Measurements from ENCODE around the gene TCTN3.

DNA sequence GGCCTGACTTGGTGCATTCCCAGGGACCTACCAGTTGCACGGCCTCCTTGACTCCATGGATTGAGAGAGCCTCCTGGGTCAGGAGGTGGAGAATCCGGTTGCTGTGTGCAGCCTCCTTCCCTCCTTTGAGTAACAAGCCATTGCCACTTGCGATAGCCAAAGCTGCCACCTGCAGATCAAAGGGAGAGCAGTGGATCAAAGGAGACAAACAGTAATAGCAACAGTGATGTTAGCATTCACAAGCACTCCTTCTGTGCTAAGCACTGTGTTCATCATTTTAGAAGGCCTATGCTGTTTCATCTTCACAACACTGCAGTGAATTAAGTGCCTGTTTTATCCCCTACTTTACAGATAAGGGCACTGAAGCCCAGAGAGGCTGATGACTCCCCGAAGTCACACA, 77.3 kb downstream of the TCTN3 start:
- TF ChIP-seq ZNF274 (IDR thresholded peaks at IDR 0.05; ENCODE audit: low read depth, low read length) (no peak), SUZ12 (IDR thresholded peaks at IDR 0.05; ENCODE audit: extremely low read depth, insufficient read depth, insufficient read length) (no peak), YY1 (IDR thresholded peaks at IDR 0.05; ENCODE audit: insufficient read depth, insufficient read length) (no peak)
